SK-N-SH (cell line): ENCODE measurements around the gene HOXD10.

Source experiments
- CHD2 ChIP-seq: fragments of 150-350 bp; IDR thresholded peaks from 2 replicates; pipeline ENCODE4 v1.6.1; 2018; ENCODE audit warnings: low read length; ENCODE audit not compliant: partially characterized antibody
- CTCF ChIP-seq: fragments of 200-600 bp; sonication (generic); IDR thresholded peaks from 2 replicates; pipeline ENCODE4 v1.6.1; 2017; ENCODE audit warnings: antibody characterized with exemption, mild to moderate bottlenecking, moderate library complexity
- GABPA ChIP-seq: IDR thresholded peaks from 2 replicates; pipeline ENCODE4 v1.4.0; 2012; ENCODE audit warnings: low read depth, mild to moderate bottlenecking
- GATA2 ChIP-seq: sonication (generic); formaldehyde crosslinking; IDR thresholded peaks from 2 replicates; pipeline ENCODE4 v1.5.0; 2020; ENCODE audit warnings: mild to moderate bottlenecking, missing genetic modification reagents
- YY1 ChIP-seq: IDR thresholded peaks from 2 replicates; pipeline ENCODE4 v1.4.0; 2012; ENCODE audit warnings: low read depth, mild to moderate bottlenecking

GRCh38 chr2:176121190-176122051 is 4.8 kb downstream of the HOXD10 start:
- TF ChIP-seq CTCF (no peak), GABPA (no peak), YY1 (no peak), CHD2 (no peak), GATA2 (CRISPR knock-in tag) (no peak)
